HG02763 (cell line): ENCODE data around the gene ERGIC2.
"Not testable (repeated sequence)": the region's sequence is repeated elsewhere in the genome, so short reads cannot be mapped to it uniquely, and the experiment has no call there.

Experiments used
- ATAC-seq: cut with Tn5 transposase; IDR thresholded peaks from one replicate; pipeline ENCODE4 v1.9.1; 2021; ENCODE audit warnings: mild to moderate bottlenecking, moderate library complexity; ENCODE audit not compliant: unreplicated experiment

Gene ERGIC2

GRCh38 chr12:29380536-29381523 is at the start of gene ERGIC2:
TSS of gene ERGIC2 (minus strand) at chr12:29381172. CDS start at chr12:29371633, 9,539 bp downstream.
- ATAC-seq: peak; percentile 96

DNA sequence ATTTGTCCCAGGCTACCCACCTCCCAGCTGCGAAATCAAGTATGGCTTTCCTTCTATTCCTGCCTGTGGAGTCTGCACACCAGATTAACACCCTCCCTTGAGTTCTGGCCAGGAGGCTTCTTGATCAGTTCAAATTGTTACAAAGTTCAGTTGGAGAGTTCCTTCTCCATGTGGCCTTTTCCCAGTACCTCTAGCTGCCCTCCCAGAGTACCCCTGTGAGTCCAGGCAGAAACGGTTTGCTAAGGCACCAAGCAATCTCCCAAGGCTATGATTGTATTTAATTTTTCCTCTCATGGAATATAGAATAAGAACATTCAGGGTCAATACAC is 49.7 kb upstream of the ERGIC2 start:
- ATAC-seq: no peak

DNA sequence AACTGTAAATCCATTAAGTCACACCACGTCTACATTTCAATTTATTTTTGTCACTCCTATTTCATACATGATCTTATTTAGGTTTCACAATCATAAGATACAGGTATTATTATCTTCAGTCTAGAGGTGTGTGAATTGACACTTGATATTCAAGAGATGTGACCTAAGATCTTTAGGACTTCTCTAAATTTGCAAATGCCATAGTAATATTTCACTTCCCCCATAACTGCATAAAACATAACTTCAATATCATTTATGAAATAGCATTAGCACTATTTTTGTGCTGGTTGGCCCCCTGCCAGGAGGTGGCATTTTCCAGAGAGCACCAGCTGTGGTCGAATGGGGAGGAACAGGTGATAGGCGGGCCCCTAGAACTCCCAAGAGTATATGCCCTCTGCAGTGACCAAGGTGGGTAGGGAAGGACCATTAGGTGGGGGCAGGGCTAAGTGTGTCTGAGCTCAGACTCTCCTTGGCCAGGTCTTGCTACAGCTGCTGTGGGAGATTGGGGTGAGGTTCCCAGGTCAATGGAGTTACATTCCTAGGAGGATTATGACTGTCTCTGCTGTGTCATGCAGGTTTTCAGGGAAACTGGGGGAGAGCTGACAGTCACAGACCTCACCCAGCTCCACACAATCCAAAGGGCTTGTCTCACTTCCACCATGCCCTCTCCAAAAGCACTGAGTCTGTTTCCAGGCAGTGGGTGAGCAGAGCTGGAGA is 49.2 kb upstream of the ERGIC2 start:
- no peak for ATAC-seq

DNA sequence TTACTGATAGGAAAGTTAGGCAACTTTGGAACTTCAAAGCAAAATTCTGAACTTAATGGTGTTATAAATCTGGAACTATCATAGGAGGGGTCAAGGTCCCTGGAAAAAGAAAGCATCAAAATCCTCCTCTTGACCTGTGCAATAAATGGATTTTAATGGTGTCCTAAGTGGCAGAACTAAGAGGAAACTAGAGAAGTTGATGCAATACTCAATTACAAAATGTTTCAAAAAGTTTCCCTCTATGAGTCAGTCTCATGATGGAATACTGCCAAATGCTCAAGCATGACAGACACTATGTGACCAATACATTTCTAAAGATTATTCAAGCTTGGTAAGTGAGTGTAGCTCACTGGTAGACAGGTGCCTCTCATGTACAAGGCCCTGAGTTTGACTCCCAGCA is 47.7 kb upstream of the ERGIC2 start:
- no peak for ATAC-seq

- ATAC-seq: peak; percentile 95
Observed at GRCh38 chr12:29427964-29428363, 47.0 kb upstream of the ERGIC2 start.

DNA sequence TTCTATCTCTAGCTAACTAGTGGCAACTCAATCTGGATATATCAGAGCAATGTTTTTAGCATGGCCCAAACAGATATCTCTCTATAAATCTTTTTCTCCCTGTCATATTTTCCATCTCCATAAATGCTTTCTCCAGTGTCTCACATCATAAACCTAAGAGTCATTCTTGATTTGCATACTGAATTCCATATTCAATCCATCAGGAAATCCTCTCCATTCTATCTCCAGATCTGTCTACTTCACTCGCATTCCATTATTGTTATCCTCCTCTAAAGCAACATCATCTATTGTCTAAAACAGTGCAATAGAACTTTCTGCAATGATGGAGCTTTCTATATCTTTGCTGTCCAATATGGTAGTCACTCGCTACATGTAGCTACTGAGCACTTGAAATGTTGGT is 45.5 kb upstream of the ERGIC2 start:
- no peak for ATAC-seq

DNA sequence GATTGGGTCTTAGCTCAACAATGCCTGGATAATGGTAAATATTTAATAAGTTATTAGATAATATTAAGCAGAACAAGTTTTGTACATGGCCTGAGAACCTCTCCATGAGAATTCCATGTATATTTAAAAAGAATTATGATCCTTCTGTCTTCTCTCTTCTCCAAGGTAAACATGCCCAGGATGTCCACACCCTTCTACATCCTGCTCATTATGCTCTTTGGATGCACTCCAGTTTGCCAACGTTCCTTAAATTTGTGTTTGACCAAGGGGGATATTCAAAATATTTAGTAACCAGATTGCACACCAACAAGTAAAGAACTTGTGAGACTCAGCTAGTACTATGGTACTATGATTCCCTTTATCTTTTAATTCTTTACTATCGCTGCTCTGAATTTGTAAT is 44.8 kb upstream of the ERGIC2 start:
- no peak for ATAC-seq

DNA sequence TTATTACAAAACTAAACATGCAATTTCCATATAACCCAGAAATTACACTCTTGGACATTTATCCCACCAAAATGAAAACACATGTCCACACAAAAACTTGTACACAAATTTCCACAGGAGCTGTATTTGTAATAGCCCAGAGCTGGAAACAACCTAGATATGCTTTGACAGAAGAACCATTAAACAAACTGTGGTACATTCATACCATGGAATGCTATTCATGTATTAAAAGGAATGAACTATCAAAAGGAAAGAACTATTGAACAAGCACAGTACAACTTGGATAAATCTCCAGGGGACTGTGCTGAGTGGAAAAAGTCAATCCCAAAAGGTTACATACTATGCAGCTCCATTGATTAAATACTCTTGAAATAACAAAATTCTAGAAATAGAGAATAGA is 35.8 kb upstream of the ERGIC2 start:
- no peak for ATAC-seq

- no peak for ATAC-seq
Observed at GRCh38 chr12:29415111-29415510, 34.1 kb upstream of the ERGIC2 start.

DNA sequence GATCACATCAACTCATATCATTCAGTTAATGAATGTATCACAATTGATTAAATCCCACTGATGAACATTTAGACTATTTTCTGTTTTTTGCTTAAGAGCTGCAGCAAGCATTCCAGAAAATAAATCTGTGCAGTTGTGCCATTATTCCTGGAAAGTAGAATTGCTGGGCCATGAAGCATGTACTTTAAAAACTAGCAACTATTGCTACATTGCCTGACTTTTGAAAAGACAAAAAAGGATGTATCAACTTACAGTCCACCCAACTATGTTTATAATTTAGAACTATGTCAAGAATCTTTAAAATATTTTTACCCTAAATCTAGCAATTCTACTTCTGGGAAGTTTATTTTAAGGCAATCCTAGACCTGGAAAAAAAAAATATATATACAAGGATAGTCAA is 33.4 kb upstream of the ERGIC2 start:
- no peak for ATAC-seq

DNA sequence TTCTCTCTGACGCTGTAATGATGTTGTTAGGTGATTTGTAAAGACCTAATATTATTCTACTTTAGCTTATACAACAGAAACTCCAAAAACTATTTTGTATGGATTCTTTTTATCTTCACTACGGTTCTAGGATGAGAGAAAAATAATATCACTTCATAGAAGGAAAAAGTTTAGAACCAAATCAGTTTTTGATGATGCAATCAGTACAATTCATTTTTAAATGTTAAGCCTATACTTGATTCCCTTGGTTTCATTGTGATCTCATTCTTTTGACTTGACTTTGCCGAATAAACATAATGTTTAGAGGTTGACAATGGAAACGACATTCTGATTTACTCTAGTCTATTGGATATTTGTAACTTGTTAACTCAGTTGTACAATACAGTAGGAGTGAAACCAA is 24.6 kb upstream of the ERGIC2 start:
- ATAC-seq: no peak

DNA sequence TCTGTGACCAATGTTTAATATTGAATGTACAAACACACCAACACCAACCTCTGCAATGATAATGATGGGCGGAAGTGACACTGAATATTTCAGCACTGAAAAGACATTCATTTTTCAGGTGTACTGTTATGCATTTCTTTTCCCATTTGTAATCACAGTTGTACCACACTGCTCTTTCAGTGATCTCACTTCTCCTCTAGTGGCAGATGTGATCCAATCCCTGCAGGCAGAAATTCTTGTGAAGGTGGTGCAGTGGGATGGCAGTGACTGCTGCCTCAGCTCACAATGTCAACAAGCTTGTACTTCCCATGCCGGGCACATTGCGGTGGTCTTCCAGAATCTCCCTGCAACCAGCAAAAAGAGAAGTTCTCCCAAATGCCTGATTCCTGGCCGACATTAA is 23.0 kb upstream of the ERGIC2 start:
- ATAC-seq: no peak

- ATAC-seq: no peak
Observed at GRCh38 chr12:29402437-29402836, 21.5 kb upstream of the ERGIC2 start.

- ATAC-seq: no peak
Observed at GRCh38 chr12:29398495-29398894, 17.5 kb upstream of the ERGIC2 start.

GRCh38 chr12:29396774-29397173 is 15.8 kb upstream of the ERGIC2 start:
- no peak for ATAC-seq

DNA sequence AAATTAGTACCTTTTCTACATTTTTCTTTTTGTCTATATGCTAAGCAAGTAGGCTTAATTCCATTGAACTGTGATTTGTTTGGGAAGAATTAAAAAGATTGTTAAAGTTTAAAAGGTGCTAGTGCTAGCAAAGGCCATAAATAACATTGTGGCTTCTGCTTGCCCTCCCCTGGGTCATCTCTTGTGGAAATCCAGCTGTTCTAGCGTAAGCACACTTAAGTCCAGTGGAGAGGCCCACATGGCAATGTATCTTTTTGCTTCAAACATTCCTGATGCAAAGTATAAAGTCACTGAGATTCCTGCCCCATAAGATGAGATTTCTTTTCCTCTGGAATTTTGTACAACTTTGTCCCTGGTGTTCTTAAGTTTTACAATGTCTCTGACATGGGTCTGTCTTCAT is 14.4 kb upstream of the ERGIC2 start:
- ATAC-seq: no peak

GRCh38 chr12:29390419-29390818 is 9.4 kb upstream of the ERGIC2 start:
- not testable (repeated sequence) for ATAC-seq

DNA sequence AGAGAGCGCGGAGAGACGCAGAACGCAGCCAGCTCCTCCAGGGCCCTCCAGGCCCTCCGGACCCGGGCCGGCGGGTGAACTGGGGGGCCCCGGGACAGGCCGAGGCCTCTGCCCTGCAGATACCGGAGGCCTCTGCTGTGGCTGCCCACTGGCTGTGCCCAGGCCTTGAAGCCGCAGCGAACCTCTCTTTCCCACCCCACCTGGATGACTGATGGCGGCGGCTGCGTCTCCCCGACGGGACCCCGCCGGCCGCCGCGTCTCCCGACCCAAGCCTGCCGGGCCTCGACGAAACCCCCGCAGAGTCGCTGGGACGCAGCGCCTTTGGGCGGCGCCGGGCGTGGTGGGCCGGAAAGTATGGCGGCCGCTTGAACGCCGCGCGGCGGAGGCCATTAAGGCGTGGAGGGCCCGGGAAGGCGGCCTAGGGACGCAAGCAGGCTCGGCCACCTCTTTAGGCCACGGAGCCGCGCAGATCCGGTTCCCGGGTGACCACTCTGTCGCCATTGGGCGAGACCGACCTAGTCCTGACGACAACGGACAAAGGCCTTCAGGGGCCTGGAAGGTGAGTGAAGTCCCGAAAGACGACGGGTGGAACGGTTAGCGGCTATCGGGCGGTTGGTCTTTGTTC is 8.4 kb upstream of the ERGIC2 start:
- ATAC-seq: no peak

- ATAC-seq: not testable (repeated sequence)
Observed at GRCh38 chr12:29386084-29386680, 5.2 kb upstream of the ERGIC2 start.

DNA sequence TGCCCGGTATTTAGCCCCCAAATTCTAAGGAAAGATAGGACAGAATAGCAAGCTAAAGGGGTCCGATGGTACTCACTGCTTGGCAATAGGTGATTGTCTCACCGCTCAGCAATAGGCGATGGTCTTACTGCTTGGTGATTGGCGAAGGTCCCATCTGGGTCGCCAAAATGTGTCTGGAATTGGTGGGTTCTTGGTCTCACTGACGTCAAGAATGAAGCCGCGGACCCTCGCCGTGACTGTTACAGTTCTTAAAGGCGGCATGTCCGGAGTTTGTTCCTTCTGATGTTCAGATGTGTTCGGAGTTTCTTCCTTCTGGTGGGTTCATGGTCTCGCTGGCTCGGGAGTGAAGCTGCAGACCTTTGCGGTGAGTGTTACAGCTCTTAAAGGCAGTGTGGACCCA is 4.2 kb upstream of the ERGIC2 start:
- not testable (repeated sequence) for ATAC-seq

GRCh38 chr12:29382251-29382650 is 1.3 kb upstream of the ERGIC2 start:
- ATAC-seq: no peak
